ENCODE measurements around the gene POLR2I.

- no peak for TF ChIP-seq EZH2 (IDR thresholded peaks at IDR 0.05; ENCODE audit: borderline replicate concordance, low read depth, low read length, severe bottlenecking)
- TF ChIP-seq CTCF (IDR thresholded peaks at IDR 0.05; ENCODE audit: extremely low read depth in 1 of 2, insufficient read depth in 1 of 2, low read depth in 1 of 2, low read length in 2 of 2), result no peak
- no peak for TF ChIP-seq POLR2AphosphoS5 (IDR thresholded peaks at IDR 0.05; ENCODE audit: insufficient read depth, low read depth, low read length)
- no peak for TF ChIP-seq POLR2A (IDR thresholded peaks at IDR 0.05; ENCODE audit: low read depth, low read length)
Observed at GRCh38 chr19:36128392-36128736, 13.7 kb upstream of the POLR2I start.
